Stimulated activated naive CD8-positive, alpha-beta T cell treated with anti-CD3 and anti-CD28 coated beads, Interleukin-15, Interleukin-2, amounts not matched to agents 100 ng/mL and 50 ng/mL, for 24 hours (primary cell): ENCODE results near the gene RDH12.
"Not testable (repeated sequence)": the region's sequence is repeated elsewhere in the genome, so short reads cannot be mapped to it uniquely, and the experiment has no call there.

Experiments
- H3K27ac Mint-ChIP-seq: one replicate; pipeline ENCODE4 v1.8.0; 2021; ENCODE audit warnings: mild to moderate bottlenecking, mixed read lengths
- H3K27me3 Mint-ChIP-seq: one replicate; pipeline ENCODE4 v1.8.0; 2021; ENCODE audit warnings: mixed read lengths
- H3K36me3 Mint-ChIP-seq: one replicate; pipeline ENCODE4 v1.8.0; 2021; ENCODE audit warnings: low read depth, mixed read lengths
- H3K4me1 Mint-ChIP-seq: one replicate; pipeline ENCODE4 v1.8.0; 2021; ENCODE audit warnings: low read depth, mixed read lengths
- H3K4me3 Mint-ChIP-seq: one replicate; pipeline ENCODE4 v1.8.0; 2021; ENCODE audit warnings: mild to moderate bottlenecking, mixed read lengths
- H3K9me3 Mint-ChIP-seq: one replicate; pipeline ENCODE4 v1.8.0; 2021; ENCODE audit warnings: mixed read lengths

The RDH12 gene

GRCh38 chr14:67701492-67701891, at the start of gene RDH12:
RDH12 (plus strand) TSS chr14:67701886; CDS start chr14:67722643, 20,757 bp downstream.
- H3K9me3 Mint-ChIP-seq, H3K36me3 Mint-ChIP-seq, H3K4me3 Mint-ChIP-seq: not testable (repeated sequence)

GRCh38 chr14:67652189-67652588, 49.5 kb upstream of the RDH12 start:
- Mint-ChIP-seq H3K27ac (no peak overlapping the region), H3K36me3 (peaks cover 44% of the 10 kb centered on the region), H3K4me3 (no peak overlapping the region), H3K27me3 (no peaks in the 10 kb centered on the region), H3K9me3 (no peaks in the 10 kb centered on the region), H3K4me1 (no peaks in the 10 kb centered on the region)

More at GRCh38 chr14:67701492-67701891, at the start of gene RDH12:
- not testable (repeated sequence) for H3K4me1 Mint-ChIP-seq, H3K27me3 Mint-ChIP-seq, H3K27ac Mint-ChIP-seq

- H3K4me1 Mint-ChIP-seq = no peaks in the 10 kb centered on the region
- H3K36me3 Mint-ChIP-seq = peaks cover 52% of the 10 kb centered on the region
- H3K9me3 Mint-ChIP-seq = no peaks in the 10 kb centered on the region
- no peak overlapping the region for H3K27ac Mint-ChIP-seq
- no peak overlapping the region for H3K4me3 Mint-ChIP-seq
- H3K27me3 Mint-ChIP-seq = no peaks in the 10 kb centered on the region
Measured at GRCh38 chr14:67653651-67654280, 47.9 kb upstream of the RDH12 start.

- Mint-ChIP-seq H3K27ac (no peak overlapping the region), H3K4me1 (peaks cover 34% of the 10 kb centered on the region), H3K4me3 (no peak overlapping the region), H3K36me3 (peaks cover 7% of the 10 kb centered on the region), H3K9me3 (no peaks in the 10 kb centered on the region), H3K27me3 (no peaks in the 10 kb centered on the region)
Measured at GRCh38 chr14:67663633-67664032, 38.1 kb upstream of the RDH12 start.

DNA sequence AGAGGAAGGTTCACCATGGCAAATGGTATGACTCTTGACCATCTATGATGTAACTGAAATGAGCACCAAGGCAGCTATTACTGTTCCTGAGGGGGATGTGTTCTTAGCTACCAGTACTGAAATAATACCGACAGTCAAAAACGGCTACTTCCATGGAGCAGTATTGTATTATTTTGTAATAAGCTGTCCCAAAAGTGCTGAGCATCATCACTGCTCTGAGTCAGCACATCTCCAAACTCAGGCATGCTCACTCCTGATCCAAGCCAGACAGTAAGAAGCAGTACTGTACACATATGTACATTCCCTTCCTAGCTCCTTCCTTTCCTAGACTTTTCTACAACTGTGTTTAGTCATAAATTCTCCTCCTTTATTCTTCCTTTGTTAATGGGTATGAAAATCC, 35.8 kb upstream of the RDH12 start:
- H3K36me3 Mint-ChIP-seq = peaks cover 5% of the 10 kb centered on the region
- H3K27ac Mint-ChIP-seq = peak overlapping the region; percentile 49
- H3K4me3 Mint-ChIP-seq = no peak overlapping the region

DNA sequence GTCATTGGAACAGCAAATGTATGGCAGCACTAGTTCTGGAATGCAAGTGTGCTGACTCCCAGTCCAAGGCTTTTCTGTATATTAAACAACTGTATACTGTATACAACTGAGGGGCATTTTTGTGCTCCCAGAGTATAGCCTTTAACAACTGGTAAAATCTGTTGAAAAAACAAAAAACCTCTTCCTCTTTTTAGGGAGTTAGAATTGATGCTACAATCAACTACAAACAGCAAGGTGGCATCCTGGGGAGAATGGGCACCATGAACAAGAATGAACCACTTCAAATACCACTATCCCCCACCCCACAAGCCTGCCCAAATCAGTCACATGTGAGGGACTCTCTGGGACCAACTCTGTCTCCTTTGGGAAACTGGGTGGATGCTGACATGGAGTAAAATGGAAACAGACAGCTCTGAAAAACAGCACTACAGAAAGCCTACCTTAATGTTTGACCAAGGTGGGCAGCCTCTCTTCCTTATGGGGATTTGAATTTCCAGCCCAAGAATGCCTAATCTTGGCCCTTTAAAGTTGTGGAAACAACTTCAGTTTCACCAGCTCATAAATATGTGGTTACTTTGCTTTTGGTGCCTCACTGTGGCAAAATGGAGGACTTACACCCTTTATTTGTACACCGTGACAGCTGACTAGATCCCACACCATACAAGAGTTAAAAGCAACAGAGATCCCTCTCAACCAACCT, 34.8 kb upstream of the RDH12 start:
- no peaks in the 10 kb centered on the region for H3K9me3 Mint-ChIP-seq
- peaks cover 60% of the 10 kb centered on the region for H3K4me1 Mint-ChIP-seq
- H3K36me3 Mint-ChIP-seq = peaks cover 5% of the 10 kb centered on the region
- no peak overlapping the region for H3K4me3 Mint-ChIP-seq
- H3K27me3 Mint-ChIP-seq = no peaks in the 10 kb centered on the region
- peak overlapping the region; percentile 67 for H3K27ac Mint-ChIP-seq

More for the DNA sequence above, 35.8 kb upstream of the RDH12 start:
- Mint-ChIP-seq H3K4me1 (peaks cover 52% of the 10 kb centered on the region), H3K27me3 (no peaks in the 10 kb centered on the region), H3K9me3 (no peaks in the 10 kb centered on the region)

DNA sequence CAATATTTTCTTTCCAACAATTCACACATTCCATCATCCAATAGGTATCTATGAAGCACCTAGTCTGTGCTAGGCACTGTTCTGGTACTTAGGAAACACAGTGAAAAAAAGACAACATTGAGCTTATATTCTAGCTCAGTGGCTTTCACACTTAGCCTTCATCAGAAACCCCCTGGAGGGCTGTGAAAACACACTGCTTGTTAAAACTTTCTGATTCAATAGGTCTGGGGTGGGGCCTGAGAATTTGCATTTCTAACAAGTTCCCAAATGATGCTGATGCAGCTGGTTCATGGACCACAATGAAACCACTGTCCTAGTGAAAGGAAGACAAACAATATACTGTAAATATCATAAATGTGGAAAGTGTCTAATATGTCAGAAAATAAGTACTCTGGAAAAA, 33.1 kb upstream of the RDH12 start:
- Mint-ChIP-seq H3K4me3 (no peak overlapping the region), H3K9me3 (no peaks in the 10 kb centered on the region), H3K36me3 (no peaks in the 10 kb centered on the region), H3K27me3 (no peaks in the 10 kb centered on the region), H3K27ac (no peak overlapping the region), H3K4me1 (peaks cover 72% of the 10 kb centered on the region)

DNA sequence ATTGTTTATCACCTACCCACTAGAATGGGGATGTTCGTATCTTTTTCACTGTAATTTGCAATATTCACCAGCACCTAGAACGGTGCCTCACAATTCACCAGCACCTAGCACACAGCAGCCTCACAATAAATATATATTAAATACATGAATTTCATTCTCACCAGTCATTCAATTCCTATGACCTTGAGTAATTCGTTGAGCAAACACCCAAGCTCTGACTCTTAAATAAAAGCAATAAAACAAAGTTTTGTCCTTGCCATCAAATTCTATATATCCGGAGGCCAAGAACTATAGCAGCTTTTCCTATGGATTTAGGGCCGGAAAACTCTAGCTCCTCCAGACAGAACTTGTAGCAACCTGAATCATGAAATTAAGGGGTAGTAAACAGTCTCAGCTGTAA, 28.2 kb upstream of the RDH12 start:
- no peaks in the 10 kb centered on the region for H3K27me3 Mint-ChIP-seq
- H3K4me3 Mint-ChIP-seq = peak overlapping the region; percentile 95
- H3K4me1 Mint-ChIP-seq = peaks cover 51% of the 10 kb centered on the region
- H3K9me3 Mint-ChIP-seq = no peaks in the 10 kb centered on the region
- H3K27ac Mint-ChIP-seq = no peak overlapping the region
- peaks cover 17% of the 10 kb centered on the region for H3K36me3 Mint-ChIP-seq

- peak overlapping the region; percentile 95 for H3K4me3 Mint-ChIP-seq
- H3K27ac Mint-ChIP-seq = peak overlapping the region; percentile 83
- H3K4me1 Mint-ChIP-seq = peaks cover 44% of the 10 kb centered on the region
- no peaks in the 10 kb centered on the region for H3K27me3 Mint-ChIP-seq
- H3K36me3 Mint-ChIP-seq = peaks cover 20% of the 10 kb centered on the region
- no peaks in the 10 kb centered on the region for H3K9me3 Mint-ChIP-seq
Measured at GRCh38 chr14:67674139-67674479, 27.6 kb upstream of the RDH12 start.

GRCh38 chr14:67674480-67675218, 27.0 kb upstream of the RDH12 start, which contains the start of gene VTI1B:
VTI1B (minus strand) TSS chr14:67674632; CDS start chr14:67674489, 143 bp downstream.
- Mint-ChIP-seq H3K9me3 (no peaks in the 10 kb centered on the region), H3K36me3 (peaks cover 20% of the 10 kb centered on the region), H3K27me3 (no peaks in the 10 kb centered on the region), H3K4me3 (peak within 1 kb of the TSS; percentile 95), H3K27ac (peak within 1 kb of the TSS; percentile 88), H3K4me1 (peaks cover 40% of the 10 kb centered on the region)

- H3K36me3 Mint-ChIP-seq = peaks cover 20% of the 10 kb centered on the region
- no peaks in the 10 kb centered on the region for H3K9me3 Mint-ChIP-seq
- H3K4me3 Mint-ChIP-seq = peak overlapping the region; percentile 95
- peak overlapping the region; percentile 88 for H3K27ac Mint-ChIP-seq
- no peaks in the 10 kb centered on the region for H3K27me3 Mint-ChIP-seq
- H3K4me1 Mint-ChIP-seq = peaks cover 42% of the 10 kb centered on the region
Measured at GRCh38 chr14:67675219-67675582, 26.5 kb upstream of the RDH12 start.

DNA sequence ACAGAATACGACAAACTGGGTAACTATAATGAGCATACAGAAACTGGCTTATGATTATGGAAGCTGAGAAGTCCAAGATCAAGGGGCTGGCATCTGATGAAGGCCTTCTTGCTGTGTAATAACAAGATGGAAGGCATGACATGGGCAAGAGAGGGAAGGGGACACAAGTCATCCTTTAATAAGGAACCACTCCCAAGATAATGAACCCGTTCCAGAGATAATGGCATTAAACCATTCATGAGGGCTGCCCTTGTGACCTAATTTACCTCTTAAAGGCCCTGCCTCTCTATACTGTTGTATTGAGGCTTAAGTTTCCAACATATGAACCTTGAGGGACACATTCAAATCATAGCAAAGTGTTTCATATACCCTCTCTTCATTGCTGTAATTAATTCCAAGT, 22.7 kb upstream of the RDH12 start:
- peaks cover 23% of the 10 kb centered on the region for H3K4me1 Mint-ChIP-seq
- H3K4me3 Mint-ChIP-seq = no peak overlapping the region
- H3K27me3 Mint-ChIP-seq = no peaks in the 10 kb centered on the region
- H3K9me3 Mint-ChIP-seq = no peaks in the 10 kb centered on the region
- H3K27ac Mint-ChIP-seq = no peak overlapping the region
- H3K36me3 Mint-ChIP-seq = peaks cover 42% of the 10 kb centered on the region

DNA sequence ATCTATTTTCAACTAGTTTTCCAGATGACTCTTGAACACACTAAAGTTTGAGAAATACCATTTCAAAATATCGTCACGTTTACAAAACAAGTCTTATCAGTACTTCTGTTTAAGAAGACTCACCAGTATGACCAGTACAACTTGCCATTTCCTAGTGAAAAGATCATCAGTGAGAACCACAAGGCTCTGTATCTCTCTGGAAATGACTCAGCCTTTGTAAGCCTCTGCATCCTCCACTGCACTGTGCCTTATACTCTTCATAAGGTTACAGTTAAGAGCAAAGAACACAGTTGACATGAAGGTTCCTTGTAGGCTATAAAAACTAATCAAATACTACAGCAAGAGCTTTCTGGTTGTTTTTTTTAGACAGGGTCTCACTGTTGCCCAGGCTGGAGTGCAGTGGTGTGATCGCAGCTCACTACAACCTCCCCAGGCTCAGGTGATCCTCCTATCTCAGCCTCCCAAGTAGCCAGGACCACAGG, 21.5 kb upstream of the RDH12 start:
- Mint-ChIP-seq H3K9me3 (no peaks in the 10 kb centered on the region), H3K4me1 (peaks cover 22% of the 10 kb centered on the region), H3K4me3 (no peak overlapping the region), H3K27me3 (no peaks in the 10 kb centered on the region), H3K27ac (no peak overlapping the region), H3K36me3 (peaks cover 51% of the 10 kb centered on the region)

- peaks cover 59% of the 10 kb centered on the region for H3K36me3 Mint-ChIP-seq
- no peaks in the 10 kb centered on the region for H3K27me3 Mint-ChIP-seq
- no peaks in the 10 kb centered on the region for H3K9me3 Mint-ChIP-seq
- no peak overlapping the region for H3K4me3 Mint-ChIP-seq
- H3K4me1 Mint-ChIP-seq = peaks cover 17% of the 10 kb centered on the region
- H3K27ac Mint-ChIP-seq = no peak overlapping the region
Measured at GRCh38 chr14:67680941-67681340, 20.7 kb upstream of the RDH12 start.

DNA sequence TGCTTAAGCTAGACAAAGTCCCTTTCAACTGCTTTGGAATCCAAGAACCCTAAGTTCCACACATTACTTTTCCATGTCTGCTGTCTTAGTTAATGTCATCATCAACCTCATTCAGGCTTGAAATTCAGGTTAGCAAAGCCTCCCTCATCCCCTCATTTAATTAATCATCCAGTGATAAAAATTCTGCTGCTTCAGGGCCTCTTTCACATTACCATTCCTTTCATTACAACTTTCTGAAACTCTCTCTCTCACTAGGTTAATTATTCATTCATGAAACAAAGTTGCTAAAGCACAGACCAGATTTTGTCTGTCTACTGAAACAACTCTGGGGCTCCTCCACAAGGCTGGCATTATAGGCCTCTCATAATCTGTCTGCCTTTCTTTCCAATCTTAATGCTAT, 17.8 kb upstream of the RDH12 start:
- Mint-ChIP-seq H3K4me1 (peaks cover 17% of the 10 kb centered on the region), H3K27me3 (no peaks in the 10 kb centered on the region), H3K4me3 (no peak overlapping the region), H3K9me3 (no peaks in the 10 kb centered on the region), H3K36me3 (peaks cover 64% of the 10 kb centered on the region), H3K27ac (no peak overlapping the region)
